H4 (cell line): ENCODE data around the gene ARMH3. TPM values are rescaled to one million over a fixed set of nuclear protein-coding genes. Genes with fewer than 3 reads are reported as not detected.
"Not testable (repeated sequence)": the region's sequence is repeated elsewhere in the genome, so short reads cannot be mapped to it uniquely, and the experiment has no call there.

ENCODE experiments used
- DNase-seq: peaks from one replicate; pipeline ENCODE4 v3.0.0-alpha.2; 2015; ENCODE audit warnings: low spot score
- total RNA-seq: library from RNA; depleted of rRNA; stranded (reverse); fragments of >200 nt; shearing (Covaris generic); gene quantifications from 2 replicates; pipeline ENCODE4 v1.2.3, GENCODE V29; 2014; rRNA removed

The ARMH3 gene, protein sequence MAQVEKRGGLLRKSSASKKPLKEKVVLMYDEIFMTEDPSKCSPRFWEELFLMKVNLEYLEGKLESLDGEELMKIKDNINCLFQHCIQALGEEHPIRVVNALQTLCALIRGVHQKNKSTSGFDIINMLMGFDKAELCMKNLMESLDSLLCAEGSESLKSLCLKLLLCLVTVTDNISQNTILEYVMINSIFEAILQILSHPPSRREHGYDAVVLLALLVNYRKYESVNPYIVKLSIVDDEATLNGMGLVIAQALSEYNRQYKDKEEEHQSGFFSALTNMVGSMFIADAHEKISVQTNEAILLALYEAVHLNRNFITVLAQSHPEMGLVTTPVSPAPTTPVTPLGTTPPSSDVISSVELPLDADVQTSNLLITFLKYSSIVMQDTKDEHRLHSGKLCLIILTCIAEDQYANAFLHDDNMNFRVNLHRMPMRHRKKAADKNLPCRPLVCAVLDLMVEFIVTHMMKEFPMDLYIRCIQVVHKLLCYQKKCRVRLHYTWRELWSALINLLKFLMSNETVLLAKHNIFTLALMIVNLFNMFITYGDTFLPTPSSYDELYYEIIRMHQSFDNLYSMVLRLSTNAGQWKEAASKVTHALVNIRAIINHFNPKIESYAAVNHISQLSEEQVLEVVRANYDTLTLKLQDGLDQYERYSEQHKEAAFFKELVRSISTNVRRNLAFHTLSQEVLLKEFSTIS
- 3.1 and 6.3 TPM in 2 replicates for total RNA-seq

DNA sequence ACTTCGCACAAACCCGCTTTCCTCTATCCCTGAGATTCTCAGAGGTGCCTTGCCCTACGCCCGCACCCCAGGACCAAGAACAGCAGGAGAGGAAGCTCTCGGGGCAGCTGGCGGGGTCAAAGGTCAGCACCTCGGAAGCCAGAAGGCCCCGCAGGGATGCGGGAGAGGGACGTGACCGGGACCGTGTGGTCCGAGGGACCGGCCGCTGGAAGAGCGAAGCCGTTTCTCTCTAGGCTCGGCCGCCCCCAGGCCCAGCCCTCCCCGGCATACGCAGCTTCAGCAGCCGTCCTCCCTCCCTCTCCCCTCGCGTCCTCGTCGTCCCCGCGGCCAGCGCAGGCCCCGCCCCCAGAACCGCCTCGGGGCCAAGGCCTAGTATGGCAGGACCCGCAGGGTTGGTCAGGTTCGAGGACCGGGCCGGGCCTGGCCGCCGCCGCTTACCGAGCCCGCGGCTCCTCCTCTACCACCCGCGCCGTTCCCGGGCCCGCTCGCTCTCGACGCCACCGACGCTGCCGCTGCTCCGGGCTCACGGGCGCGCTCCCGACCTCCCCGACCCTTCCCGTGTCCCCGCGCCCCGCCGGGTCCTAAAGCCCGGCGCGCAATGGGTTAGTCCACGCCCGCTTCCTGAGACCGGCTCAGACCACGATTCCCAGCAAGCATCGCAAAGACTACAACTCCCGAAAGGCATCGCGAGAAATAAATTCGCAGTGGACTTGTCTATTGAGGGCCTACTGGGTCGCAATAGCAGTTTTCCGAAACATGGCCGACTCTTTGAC lies at the start of gene ARMH3:
Gene ARMH3, minus strand, starts transcription at position 527 of the 773 bp plus-strand sequence. CDS start 16,059 bp downstream, outside the sequence.
- peak; percentile 97 for DNase-seq

DNA sequence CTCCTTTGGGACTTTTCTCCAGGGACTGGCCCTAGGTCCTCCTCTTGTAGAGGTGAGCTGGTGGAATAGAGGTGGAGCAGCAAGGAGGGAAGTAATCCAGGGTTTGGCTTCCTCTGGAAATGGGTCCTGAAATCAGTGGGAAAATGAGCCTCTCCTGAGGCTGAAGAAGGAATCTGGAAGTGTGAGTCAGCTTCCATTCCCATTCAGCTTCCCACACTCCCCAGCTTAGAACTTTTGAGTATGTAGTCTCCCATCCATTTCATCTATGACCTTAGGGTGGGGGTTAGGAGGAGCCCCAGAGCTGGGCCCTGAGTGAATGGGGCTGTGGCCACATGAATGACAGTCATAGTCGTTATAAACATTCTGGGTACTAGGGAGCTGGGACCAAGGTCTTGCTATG lies 46.4 kb upstream of the ARMH3 start:
- DNase-seq, result no peak

DNA sequence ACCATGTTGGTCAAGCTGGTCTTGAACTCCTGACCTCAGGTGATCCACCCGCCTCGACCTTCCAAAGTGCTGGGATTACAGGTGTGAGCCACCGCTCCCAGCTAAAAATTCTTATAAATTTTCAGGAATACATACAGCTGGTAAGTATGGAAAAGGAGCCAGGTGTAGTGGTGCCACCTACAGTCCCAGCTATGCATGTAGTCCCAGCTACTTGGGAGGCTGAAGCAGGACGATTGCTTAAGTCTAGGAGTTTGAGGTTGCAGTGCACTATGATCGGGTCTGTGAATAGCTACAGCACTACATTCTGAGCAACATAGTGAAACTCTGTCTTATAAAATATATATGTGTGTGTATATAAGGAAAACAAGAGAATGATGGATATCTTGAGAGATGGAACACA lies 45.2 kb upstream of the ARMH3 start:
- DNase-seq, result peak; percentile 6

DNA sequence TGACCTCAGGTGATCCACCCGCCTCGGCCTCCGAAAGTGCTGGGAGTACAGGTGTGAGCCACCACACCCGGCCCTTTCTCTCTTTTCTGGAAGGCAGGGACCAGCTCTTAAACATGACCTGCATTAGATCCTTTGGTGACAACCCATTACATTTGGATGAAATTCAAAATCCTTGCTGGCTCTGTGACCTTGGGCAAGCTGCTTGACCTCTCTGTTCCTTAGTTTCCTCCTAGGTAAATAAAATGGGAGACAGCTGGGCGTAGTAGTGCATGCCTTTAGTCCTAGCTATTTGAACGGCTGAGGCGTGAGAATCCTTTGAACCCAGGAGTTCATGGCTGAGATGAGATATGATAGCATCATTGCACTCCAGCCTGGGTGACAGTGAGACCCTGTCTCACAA lies 40.5 kb upstream of the ARMH3 start:
- DNase-seq, result no peak

DNA sequence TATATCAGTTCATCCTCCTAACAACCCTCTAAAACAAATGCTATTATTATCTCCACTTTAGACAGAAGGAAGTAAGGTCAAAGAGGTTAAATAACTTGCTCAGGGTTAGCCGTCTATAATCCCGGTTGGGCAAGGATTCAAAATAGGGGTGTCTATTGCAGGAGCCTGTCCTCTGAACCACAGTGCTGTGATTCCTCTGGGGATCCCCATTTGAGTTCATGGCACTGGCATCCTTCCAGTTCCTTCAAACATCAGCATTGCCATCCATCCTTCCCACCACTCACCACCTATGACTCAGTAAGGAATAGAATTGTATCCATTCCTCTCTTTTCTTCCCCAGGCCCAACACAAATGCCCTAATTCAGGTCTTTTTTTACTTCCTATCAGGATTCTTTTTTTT lies 34.8 kb upstream of the ARMH3 start:
- DNase-seq, result no peak

DNA sequence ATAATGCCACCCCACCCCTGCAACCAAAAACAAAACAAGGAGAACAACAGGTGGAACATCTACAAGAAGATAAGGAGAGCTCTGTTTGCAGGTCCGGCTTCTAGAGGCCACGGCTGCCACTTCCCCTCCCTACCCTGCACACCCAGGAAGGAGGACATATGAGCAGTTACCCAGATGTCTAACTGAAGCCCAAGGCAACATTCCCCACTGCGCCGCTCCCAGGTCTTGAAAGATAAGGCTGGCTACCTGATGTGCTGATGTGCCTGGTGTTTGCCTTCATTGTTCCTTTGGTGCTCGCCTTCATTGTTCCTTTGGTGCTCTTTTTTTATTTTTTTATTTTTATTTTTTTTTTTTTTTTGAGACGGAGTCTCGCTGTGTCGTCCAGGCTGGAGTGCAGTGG lies 30.2 kb upstream of the ARMH3 start:
- DNase-seq, result no peak

DNA sequence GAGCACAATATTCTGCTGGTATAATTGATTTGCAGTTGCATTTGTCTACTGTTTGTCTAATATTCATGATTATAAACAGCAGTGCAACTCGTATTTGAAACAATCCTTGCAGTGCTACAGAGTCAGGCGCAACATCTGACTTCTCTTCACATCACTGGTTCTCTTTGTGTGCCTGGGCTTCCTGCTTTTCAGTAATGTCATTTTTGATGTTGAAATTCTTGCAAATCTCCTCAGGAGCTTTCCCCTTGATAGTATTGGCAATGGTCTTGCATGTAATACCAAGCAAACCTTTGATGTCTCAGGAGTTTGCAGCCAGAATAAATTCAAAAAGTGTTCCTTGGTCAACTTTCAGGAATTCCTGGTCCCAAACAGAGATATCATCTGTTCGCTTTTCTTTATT lies 29.4 kb upstream of the ARMH3 start:
- no peak for DNase-seq

DNA sequence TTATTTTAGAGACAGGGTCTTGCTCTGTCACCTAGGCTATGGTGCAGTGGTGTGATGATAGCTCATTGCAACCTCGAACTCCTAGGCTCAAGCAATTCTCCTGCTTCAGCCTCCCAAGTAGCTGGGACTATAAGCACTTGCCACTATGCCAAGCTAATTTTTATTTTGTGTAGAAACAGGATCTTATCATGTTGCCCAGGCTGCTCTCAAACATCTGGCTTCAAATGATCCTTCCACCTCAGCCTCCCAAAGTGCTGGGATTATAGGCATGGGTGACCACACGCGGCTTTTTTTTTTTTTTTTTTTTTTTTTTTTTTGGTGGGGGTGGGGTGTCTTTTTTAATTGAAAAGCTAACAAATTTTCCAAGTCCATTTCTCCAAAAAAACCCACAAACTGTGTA lies 27.6 kb upstream of the ARMH3 start:
- DNase-seq, result no peak

DNA sequence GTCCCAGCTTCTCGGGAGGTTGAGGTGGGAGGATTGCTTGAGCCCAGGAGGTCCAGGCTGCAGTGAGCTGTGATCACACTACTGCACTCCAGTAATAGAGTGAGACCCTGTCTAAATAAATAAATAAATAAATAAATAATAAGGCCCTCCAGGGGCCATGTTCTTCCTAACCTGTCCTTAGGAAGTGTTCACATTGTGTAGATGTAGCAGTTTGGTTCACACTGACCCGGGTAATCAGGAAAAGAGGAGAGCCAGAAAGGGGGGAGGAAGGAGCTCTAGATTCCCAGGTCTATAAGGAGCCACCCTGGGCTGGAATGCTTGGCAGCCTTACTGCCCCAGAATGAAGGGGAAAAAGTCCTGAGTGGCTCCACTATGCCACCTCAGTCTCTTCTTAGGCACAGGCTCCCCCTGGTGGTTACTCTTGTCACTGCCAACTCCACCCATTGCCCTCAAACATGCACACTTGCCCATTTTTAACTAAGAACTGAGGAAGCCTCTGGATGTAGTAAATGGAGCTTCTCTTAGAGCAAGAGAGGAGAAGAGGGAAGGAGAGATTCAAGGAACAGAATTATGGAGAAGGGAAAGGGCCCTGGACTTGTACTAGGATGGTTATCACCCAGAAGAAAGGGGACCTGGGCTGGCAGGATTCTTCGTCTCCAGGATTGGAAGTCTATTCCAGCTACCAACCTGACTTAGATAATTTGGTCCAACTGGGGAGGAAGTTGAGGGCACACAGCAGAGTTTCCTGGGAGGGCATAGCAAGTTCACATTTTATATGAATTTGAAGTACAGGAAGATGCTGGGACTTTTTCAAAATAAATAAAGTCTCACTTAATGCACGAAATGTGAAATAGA lies 16.9 kb upstream of the ARMH3 start:
- DNase-seq, result peak; percentile 59

DNA sequence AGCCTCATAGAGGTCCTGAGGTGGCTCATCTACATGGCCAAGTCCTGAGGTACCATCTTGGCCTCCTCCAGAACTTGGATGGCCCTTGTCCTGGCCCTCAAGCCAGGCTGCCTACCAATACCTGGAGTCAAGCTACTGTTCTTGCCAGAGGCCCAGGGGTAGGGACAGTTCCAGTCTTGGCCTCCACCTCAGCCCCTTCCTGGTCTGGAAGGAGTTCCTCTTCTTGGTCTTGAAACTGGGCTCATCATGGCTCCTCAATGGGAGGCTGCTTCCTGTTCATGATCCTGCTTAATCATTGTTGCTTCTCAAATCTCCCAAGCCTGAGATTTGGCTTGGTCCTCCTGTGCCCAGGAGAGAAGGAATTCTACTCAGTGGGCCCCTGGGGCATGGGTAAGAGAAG lies 13.1 kb upstream of the ARMH3 start:
- no peak for DNase-seq

DNA sequence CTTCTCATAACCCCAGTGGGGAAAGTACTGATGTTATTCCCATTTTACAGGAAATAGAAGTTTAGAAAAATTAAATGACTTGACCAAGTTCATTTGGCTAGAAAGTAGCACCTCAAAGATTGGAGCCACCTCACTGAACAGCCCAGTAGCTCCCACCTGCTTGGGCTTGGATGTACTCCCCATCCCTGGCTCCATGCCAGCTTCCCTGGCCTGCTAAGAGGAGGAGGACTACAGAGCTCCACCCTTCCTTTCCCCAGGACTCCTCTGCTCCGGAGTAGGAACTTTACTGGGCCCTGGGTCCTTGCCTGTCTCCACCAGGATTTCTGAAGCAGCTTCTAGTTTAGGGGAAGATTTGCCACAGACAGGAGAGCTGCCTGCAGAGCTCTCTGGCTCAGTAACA lies 12.2 kb upstream of the ARMH3 start:
- DNase-seq, result no peak

DNA sequence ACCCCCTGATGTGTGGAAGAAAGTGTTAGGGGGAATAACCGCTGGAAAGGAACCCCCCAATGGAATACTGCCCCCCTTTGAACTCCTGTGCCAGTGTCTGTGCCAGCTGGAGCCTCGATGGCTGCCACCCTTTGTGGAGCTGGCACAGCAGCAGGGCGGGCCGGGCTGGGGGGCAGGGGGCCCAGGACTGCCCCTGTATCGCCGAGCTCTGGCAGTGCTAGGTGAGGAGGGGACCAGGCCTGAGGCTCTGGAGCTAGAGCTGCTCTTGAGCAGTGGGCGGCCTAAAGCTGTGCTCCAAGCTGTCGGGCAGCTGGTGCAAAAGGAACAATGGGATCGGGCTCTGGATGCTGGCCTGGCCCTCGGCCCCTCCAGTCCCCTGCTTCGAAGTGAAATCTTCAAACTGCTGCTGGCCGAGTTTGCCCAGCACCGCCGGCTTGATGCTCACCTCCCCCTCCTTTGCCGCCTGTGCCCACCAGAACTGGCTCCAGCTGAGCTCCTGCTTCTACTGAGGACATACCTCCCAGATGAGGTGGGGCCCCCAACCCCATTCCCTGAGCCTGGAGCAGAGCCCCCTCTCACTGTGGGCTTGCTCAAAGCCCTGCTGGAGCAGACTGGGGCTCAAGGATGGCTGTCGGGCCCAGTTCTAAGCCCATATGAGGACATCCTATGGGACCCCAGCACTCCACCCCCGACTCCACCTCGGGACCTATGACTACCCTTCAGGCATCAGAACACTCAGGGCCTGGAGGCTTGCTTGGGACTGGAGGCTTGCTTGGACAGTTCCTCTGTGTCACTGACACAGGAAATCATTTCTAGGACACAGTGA lies 11.3 kb upstream of the ARMH3 start:
- DNase-seq, result no peak

DNA sequence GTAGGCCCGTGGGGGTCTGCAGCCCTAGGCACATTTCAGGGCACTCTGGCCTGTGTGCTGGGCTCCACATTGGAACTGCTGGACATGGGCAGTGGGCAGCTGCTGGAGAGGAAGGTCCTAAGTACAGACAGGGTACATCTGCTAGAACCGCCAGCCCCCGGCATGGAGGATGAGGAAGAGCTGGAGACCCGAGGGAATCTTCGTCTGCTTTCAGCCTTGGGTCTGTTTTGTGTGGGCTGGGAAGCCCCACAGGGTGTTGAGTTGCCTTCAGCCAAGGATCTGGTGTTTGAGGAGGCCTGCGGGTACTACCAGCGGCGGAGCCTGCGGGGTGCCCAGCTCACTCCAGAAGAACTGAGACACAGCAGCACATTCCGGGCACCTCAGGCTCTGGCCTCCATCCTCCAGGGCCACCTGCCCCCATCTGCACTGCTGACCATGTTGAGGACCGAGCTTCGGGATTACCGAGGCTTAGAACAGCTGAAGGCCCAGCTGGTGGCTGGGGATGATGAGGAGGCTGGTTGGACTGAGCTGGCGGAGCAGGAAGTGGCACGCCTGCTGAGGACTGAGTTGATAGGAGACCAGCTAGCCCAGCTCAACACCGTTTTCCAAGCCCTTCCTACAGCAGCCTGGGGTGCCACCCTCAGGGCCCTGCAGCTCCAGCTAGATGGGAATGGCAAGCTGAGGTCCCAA lies 10.6 kb upstream of the ARMH3 start:
- DNase-seq, result no peak

DNA sequence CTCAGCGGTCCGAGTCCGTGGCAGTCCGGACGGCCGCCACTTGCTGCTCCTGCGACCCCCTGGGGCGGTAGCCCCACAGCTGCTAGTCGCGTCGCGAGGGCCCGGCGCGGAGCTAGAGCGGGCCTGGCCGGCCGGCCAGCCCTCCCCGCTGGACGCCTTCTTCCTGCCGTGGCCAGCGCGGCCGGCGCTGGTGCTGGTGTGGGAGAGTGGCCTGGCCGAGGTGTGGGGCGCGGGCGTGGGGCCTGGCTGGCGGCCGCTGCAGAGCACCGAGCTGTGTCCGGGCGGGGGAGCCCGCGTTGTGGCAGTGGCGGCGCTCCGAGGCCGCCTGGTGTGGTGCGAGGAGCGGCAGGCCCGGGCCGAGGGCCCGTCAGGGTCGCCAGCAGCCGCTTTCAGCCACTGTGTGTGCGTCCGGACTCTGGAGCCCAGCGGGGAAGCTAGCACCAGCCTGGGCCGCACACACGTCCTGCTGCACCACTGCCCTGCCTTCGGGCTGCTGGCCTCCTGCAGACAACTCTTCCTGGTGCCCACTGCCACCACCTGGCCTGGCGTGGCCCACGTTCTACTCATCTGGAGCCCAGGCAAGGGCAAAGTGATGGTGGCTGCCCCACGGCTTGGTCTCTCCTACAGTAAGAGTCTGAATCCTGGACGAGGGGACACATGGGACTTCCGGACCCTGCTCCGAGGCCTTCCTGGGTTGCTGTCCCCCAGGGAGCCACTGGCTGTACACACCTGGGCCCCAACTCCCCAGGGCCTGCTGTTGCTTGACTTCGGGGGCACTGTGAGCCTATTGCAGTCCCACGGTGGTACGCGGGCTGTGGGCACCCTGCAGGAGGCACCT lies 9.8 kb upstream of the ARMH3 start:
- DNase-seq, result no peak

DNA sequence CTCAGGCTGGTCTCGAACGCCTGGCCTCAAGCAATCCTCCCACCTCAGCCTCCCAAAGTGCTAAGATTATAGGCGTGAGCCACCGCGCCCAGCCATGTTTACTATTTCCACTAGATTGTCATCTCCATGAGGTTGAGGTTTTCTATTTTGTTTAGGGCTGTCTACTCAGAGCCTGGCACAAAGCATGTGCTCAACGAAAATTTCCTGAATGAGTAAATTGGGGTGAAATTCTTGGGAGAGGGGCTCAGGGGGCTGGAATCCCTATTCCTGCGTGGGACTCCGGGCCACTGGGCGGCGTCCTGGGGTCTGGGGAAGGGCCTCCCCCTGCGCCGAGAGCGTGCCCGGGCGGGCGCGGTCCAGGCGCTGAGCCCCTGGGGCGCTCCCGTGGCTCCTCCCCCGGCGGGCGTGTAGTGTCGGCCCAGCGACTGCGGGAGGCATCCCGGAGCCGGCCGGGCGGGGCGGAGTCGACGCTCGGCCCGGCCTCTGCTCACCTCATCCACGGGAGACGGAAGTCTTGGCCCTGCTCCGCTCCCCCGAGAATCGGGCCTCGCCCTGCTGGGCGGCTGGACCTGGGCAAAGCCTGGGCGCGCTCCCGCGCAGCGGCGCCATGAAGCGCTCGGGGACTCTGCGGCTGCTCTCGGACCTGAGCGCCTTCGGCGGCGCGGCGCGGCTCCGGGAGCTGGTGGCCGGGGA lies 9.0 kb upstream of the ARMH3 start, which contains the start of gene HPS6:
Gene HPS6, plus strand, starts transcription at position 482 of the 693 bp plus-strand sequence. Its CDS starts 126 bp downstream, at position 608.
- DNase-seq, result peak; percentile 84

DNA sequence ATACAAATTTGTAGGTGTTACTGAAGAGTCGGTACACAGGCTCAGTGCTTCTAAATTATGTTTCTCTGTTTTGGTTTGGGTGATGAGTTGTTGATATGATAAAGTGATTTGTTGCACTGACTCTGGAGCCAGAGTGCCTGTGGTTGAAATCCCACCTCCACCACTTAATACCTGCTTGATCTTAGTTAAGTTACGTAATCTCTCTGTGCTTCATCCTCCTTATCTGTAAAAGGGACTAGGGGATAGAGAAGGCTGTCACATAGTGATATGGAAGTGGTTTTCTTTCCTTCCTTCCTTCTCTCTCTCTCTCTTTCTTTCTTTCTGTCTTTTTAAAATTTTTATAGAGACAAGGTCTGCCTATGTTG lies 8.5 kb upstream of the ARMH3 start:
- no peak for DNase-seq

DNA sequence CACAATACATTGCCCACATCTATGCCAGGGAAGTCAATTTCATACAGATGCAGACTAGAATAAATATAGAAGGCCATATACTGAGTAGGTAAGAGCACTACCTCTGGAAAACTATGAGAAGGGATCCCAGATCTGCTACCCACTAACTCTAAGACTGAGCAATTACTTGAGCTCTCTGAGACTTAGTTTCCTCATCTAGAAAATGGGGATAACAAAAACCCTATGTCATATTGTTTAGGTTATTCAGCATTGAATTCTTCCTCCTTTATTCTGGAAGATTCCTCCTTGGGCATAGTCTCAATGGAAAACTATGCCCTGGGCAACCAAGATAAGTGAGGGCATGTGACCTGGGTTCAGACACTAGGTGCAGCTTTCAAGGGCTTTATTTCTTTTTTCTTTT lies 4.0 kb upstream of the ARMH3 start:
- DNase-seq, result no peak

DNA sequence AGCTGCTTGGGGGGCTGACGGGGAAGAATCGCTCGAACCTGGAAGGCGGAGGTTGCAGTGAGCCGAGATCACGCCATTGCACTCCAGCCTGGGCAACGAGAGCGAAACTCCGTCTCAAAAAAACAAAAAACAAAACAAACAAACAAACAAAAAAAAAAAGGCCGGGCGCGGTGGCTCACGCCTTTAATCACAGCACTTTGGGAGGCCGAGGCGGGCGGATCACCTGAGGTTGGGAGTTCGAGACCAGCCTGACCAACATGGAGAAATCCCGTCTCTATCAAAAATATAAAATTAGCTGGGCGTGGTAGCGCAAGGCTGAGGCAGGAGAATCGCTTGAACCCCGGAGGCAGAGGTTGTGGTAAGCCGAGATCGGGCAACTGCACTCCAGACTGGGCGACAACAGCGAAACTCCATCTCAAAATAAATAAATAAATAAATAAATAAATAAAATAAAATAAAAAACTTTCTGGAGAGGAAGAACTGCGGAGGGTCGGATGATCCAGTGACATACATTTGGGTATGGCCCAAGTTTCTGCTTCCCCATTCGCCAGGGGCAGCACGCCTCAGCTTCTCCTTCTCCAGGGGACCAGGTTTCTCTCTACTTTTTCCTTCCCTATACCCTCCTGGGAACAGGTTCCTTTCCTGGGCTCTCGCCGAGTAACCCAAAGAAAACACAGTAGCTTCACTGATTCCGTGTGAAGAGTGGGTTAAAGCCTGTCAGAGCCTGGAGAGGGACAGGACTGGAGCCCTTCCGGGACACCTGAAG lies 909 bp downstream of the ARMH3 start:
- DNase-seq, result not testable (repeated sequence)
